Duodenal mucosa (tissue), 2 donors: ENCODE data around the gene CPXM2.

Experiments used
- H3K27ac ChIP-seq: one replicate; pipeline ENCODE4 v1.7.0; 2013; ENCODE audit warnings: low read depth, low read length
- H3K27me3 ChIP-seq, 2 donors: one replicate each; pipeline ENCODE4 v1.7.0; 2013; ENCODE audit warnings: low read length in 2 of 2, control low read depth in 1 of 2; ENCODE audit not compliant: insufficient read depth in 2 of 2, control insufficient read depth in 1 of 2
- H3K36me3 ChIP-seq, 2 donors: one replicate each; pipeline ENCODE4 v1.7.0; 2013; ENCODE audit warnings: low read length in 2 of 2, control low read depth in 1 of 2; ENCODE audit not compliant: insufficient read depth in 2 of 2, control insufficient read depth in 1 of 2
- H3K4me1 ChIP-seq, 2 donors: one replicate each; pipeline ENCODE4 v1.7.0; 2013; ENCODE audit warnings: low read length in 2 of 2, control low read depth in 1 of 2; ENCODE audit not compliant: insufficient read depth in 2 of 2, control insufficient read depth in 1 of 2
- H3K4me3 ChIP-seq, 2 donors: one replicate each; pipeline ENCODE4 v1.7.0; 2013; ENCODE audit warnings: low read length in 2 of 2, low read depth in 1 of 2
- H3K9ac ChIP-seq, 2 donors: one replicate each; pipeline ENCODE4 v1.7.0; 2013; ENCODE audit warnings: low read length in 2 of 2, low read depth in 1 of 2
- H3K9me3 ChIP-seq, 2 donors: one replicate each; pipeline ENCODE4 v1.7.0; 2013; ENCODE audit warnings: low read length in 2 of 2, control low read depth in 1 of 2; ENCODE audit not compliant: control insufficient read depth in 1 of 2

Gene CPXM2

GRCh38 chr10:123863721-123864482, 27.7 kb downstream of the CPXM2 start:
- Histone ChIP-seq H3K4me1 (peaks cover 21 to 27% of the 10 kb centered on the region in 2 donors), H3K27ac (no peak overlapping the region), H3K27me3 (no peaks in the 10 kb centered on the region)

GRCh38 chr10:123863183-123863575, 28.4 kb downstream of the CPXM2 start:
- H3K9me3 ChIP-seq = no peaks in the 10 kb centered on the region
- H3K36me3 ChIP-seq = no peaks in the 10 kb centered on the region
- H3K9ac ChIP-seq = no peak overlapping the region
- no peak overlapping the region for H3K4me3 ChIP-seq
- H3K4me1 ChIP-seq = peaks cover 21% of the 10 kb centered on the region in 2 donors
- no peak overlapping the region for H3K27ac ChIP-seq
- no peaks in the 10 kb centered on the region for H3K27me3 ChIP-seq

More at GRCh38 chr10:123863721-123864482, 27.7 kb downstream of the CPXM2 start:
- Histone ChIP-seq H3K9me3 (no peaks in the 10 kb centered on the region), H3K9ac (no peak overlapping the region), H3K36me3 (no peaks in the 10 kb centered on the region), H3K4me3 (no peak overlapping the region)

- Histone ChIP-seq H3K36me3 (no peaks in the 10 kb centered on the region), H3K9me3 (no peaks in the 10 kb centered on the region), H3K27ac (no peak overlapping the region), H3K9ac (no peak overlapping the region), H3K4me1 (peaks cover 16 to 18% of the 10 kb centered on the region in 2 donors), H3K4me3 (no peak overlapping the region), H3K27me3 (no peaks in the 10 kb centered on the region)
Measured at GRCh38 chr10:123862421-123863182, 29.0 kb downstream of the CPXM2 start.

GRCh38 chr10:123860856-123861255, 30.8 kb downstream of the CPXM2 start:
- H3K9me3 ChIP-seq = no peaks in the 10 kb centered on the region
- H3K9ac ChIP-seq = no peak overlapping the region
- H3K27me3 ChIP-seq = no peaks in the 10 kb centered on the region
- H3K27ac ChIP-seq = no peak overlapping the region
- no peaks in the 10 kb centered on the region for H3K36me3 ChIP-seq
- peaks cover 11 to 18% of the 10 kb centered on the region in 2 donors for H3K4me1 ChIP-seq
- H3K4me3 ChIP-seq = no peak overlapping the region

- H3K9me3 ChIP-seq = no peaks in the 10 kb centered on the region
- H3K4me3 ChIP-seq = no peak overlapping the region
- H3K9ac ChIP-seq = no peak overlapping the region
- no peaks in the 10 kb centered on the region for H3K27me3 ChIP-seq
- peaks cover 11 to 18% of the 10 kb centered on the region in 2 donors for H3K4me1 ChIP-seq
- no peak overlapping the region for H3K27ac ChIP-seq
- no peaks in the 10 kb centered on the region for H3K36me3 ChIP-seq
Measured at GRCh38 chr10:123860209-123860608, 31.4 kb downstream of the CPXM2 start.

- Histone ChIP-seq H3K4me1 (peaks cover 11 to 18% of the 10 kb centered on the region in 2 donors), H3K27me3 (no peaks in the 10 kb centered on the region), H3K27ac (no peak overlapping the region), H3K9me3 (no peaks in the 10 kb centered on the region), H3K4me3 (no peak overlapping the region), H3K9ac (no peak overlapping the region), H3K36me3 (no peaks in the 10 kb centered on the region)
Measured at GRCh38 chr10:123859653-123860050, 32.0 kb downstream of the CPXM2 start.

- Histone ChIP-seq H3K36me3 (no peaks in the 10 kb centered on the region), H3K9me3 (no peaks in the 10 kb centered on the region), H3K4me1 (peaks cover 11 to 18% of the 10 kb centered on the region in 2 donors), H3K27me3 (no peaks in the 10 kb centered on the region), H3K4me3 (no peak overlapping the region), H3K9ac (no peak overlapping the region), H3K27ac (no peak overlapping the region)
Measured at GRCh38 chr10:123858907-123859652, 32.5 kb downstream of the CPXM2 start.

GRCh38 chr10:123858077-123858681, 33.4 kb downstream of the CPXM2 start:
- no peaks in the 10 kb centered on the region for H3K27me3 ChIP-seq
- no peaks in the 10 kb centered on the region for H3K36me3 ChIP-seq
- H3K27ac ChIP-seq = no peak overlapping the region
- H3K4me1 ChIP-seq = peaks cover 11 to 18% of the 10 kb centered on the region in 2 donors
- H3K9ac ChIP-seq = no peak overlapping the region
- H3K4me3 ChIP-seq = no peak overlapping the region
- no peaks in the 10 kb centered on the region for H3K9me3 ChIP-seq

- no peaks in the 10 kb centered on the region for H3K27me3 ChIP-seq
- no peaks in the 10 kb centered on the region for H3K9me3 ChIP-seq
- H3K27ac ChIP-seq = no peak overlapping the region
- H3K4me3 ChIP-seq = no peak overlapping the region
- H3K9ac ChIP-seq = no peak overlapping the region
- peaks cover 11 to 18% of the 10 kb centered on the region in 2 donors for H3K4me1 ChIP-seq
- H3K36me3 ChIP-seq = no peaks in the 10 kb centered on the region
Measured at GRCh38 chr10:123857616-123858015, 34.0 kb downstream of the CPXM2 start.
